SK-N-SH treated with all-trans-retinoic acid at 6 μM for 48 hours (cell line): ENCODE measurements around the gene ULK3.

Experiments used
- ATAC-seq: fragments of 200-7000 bp; cut with Tn5 transposase; 3 replicates; pipeline ENCODE4 v1.9.1; 2020; ENCODE audit warnings: mild to moderate bottlenecking, moderate library complexity
- ARNTL ChIP-seq: fragments of 450-650 bp; formaldehyde crosslinking; IDR thresholded peaks from 2 replicates; pipeline ENCODE4 v1.5.0; 2020; ENCODE audit warnings: low read depth, mild to moderate bottlenecking, moderate library complexity, borderline replicate concordance
- BACH2 ChIP-seq: fragments of 250-450 bp; sonication (Bioruptor Pico); IDR thresholded peaks from 2 replicates; pipeline ENCODE4 v1.9.0; 2021; ENCODE audit warnings: mild to moderate bottlenecking, borderline replicate concordance
- CREB5 ChIP-seq: fragments of 250-450 bp; sonication (Bioruptor Pico); IDR thresholded peaks from 2 replicates; pipeline ENCODE4 v1.5.1; 2020; ENCODE audit warnings: low read depth, mild to moderate bottlenecking, moderate library complexity
- CSDC2 ChIP-seq: fragments of 250-450 bp; sonication (Bioruptor Pico); IDR thresholded peaks from 2 replicates; pipeline ENCODE4 v1.5.0; 2020; ENCODE audit warnings: mild to moderate bottlenecking, moderate library complexity
- CSRNP3 ChIP-seq: fragments of 250-450 bp; sonication (Bioruptor Pico); IDR thresholded peaks from 2 replicates; pipeline ENCODE4 v1.5.1; 2021; ENCODE audit warnings: mild to moderate bottlenecking, moderate library complexity
- ESRRG ChIP-seq: fragments of 250-450 bp; sonication (Bioruptor Pico); IDR thresholded peaks from 2 replicates; pipeline ENCODE4 v1.6.1; 2021; ENCODE audit warnings: mild to moderate bottlenecking
- GLIS3 ChIP-seq: fragments of 250-450 bp; sonication (Bioruptor Pico); IDR thresholded peaks from 2 replicates; pipeline ENCODE4 v1.5.0; 2020; ENCODE audit warnings: mild to moderate bottlenecking, moderate library complexity
- ISL1 ChIP-seq: fragments of 250-450 bp; sonication (Bioruptor Pico); IDR thresholded peaks from 2 replicates; pipeline ENCODE4 v2.1.2; 2022; ENCODE audit warnings: mild to moderate bottlenecking, moderate library complexity
- OSR1 ChIP-seq: fragments of 250-450 bp; sonication (Bioruptor Pico); IDR thresholded peaks from 2 replicates; pipeline ENCODE4 v1.8.0; 2022; ENCODE audit warnings: moderate library complexity, mild to moderate bottlenecking, inconsistent platforms
- PATZ1 ChIP-seq: fragments of 250-450 bp; sonication (Bioruptor Pico); IDR thresholded peaks from 2 replicates; pipeline ENCODE4 v1.8.0; 2020; ENCODE audit warnings: mild to moderate bottlenecking, moderate library complexity, borderline replicate concordance
- POU6F1 ChIP-seq: fragments of 250-450 bp; sonication (Bioruptor Pico); IDR thresholded peaks from 2 replicates; pipeline ENCODE4 v1.8.0; 2021; ENCODE audit warnings: low read depth, mild to moderate bottlenecking, moderate library complexity, borderline replicate concordance
- PPARA ChIP-seq: fragments of 250-450 bp; sonication (Bioruptor Pico); IDR thresholded peaks from 2 replicates; pipeline ENCODE4 v1.5.0; 2020; ENCODE audit warnings: mild to moderate bottlenecking, borderline replicate concordance
- RARB ChIP-seq: fragments of 250-450 bp; sonication (Bioruptor Pico); IDR thresholded peaks from 2 replicates; pipeline ENCODE4 v1.8.0; 2021; ENCODE audit warnings: mild to moderate bottlenecking, moderate library complexity
- SNAI2 ChIP-seq: fragments of 250-450 bp; sonication (Bioruptor Pico); IDR thresholded peaks from 2 replicates; pipeline ENCODE4 v1.5.0; 2020; ENCODE audit warnings: mild to moderate bottlenecking, moderate library complexity
- TCF4 ChIP-seq: fragments of 250-450 bp; sonication (Bioruptor Pico); IDR thresholded peaks from 2 replicates; pipeline ENCODE4 v1.8.0; 2021; ENCODE audit warnings: mild to moderate bottlenecking, moderate library complexity, borderline replicate concordance
- TOX ChIP-seq: fragments of 250-450 bp; sonication (Bioruptor Pico); IDR thresholded peaks from 2 replicates; pipeline ENCODE4 v1.8.0; 2021; ENCODE audit warnings: mild to moderate bottlenecking, moderate library complexity, borderline replicate concordance
- TSHZ2 ChIP-seq: fragments of 250-450 bp; sonication (Bioruptor Pico); IDR thresholded peaks from 2 replicates; pipeline ENCODE4 v1.5.0; 2020; ENCODE audit warnings: mild to moderate bottlenecking, moderate library complexity
- ZC3H10 ChIP-seq: fragments of 250-450 bp; sonication (Bioruptor Pico); IDR thresholded peaks from 2 replicates; pipeline ENCODE4 v1.5.1; 2021; ENCODE audit warnings: mild to moderate bottlenecking, moderate library complexity
- ZFP3 ChIP-seq: fragments of 250-450 bp; sonication (Bioruptor Pico); IDR thresholded peaks from 2 replicates; pipeline ENCODE4 v1.5.0; 2020; ENCODE audit warnings: mild to moderate bottlenecking, moderate library complexity
- ZFP30 ChIP-seq: fragments of 450-650 bp; formaldehyde crosslinking; IDR thresholded peaks from 2 replicates; pipeline ENCODE4 v1.5.0; 2022; ENCODE audit warnings: mild to moderate bottlenecking, moderate library complexity
- ZNF565 ChIP-seq: fragments of 450-650 bp; formaldehyde crosslinking; conservative IDR thresholded peaks from 2 replicates; pipeline ENCODE4 v1.5.0; 2020; ENCODE audit warnings: low read depth, mild to moderate bottlenecking, moderate library complexity
- ZNF70 ChIP-seq: fragments of 450-650 bp; formaldehyde crosslinking; IDR thresholded peaks from 2 replicates; pipeline ENCODE4 v1.5.0; 2020; ENCODE audit warnings: mild to moderate bottlenecking, moderate library complexity
- ZNF8 ChIP-seq: fragments of 450-650 bp; formaldehyde crosslinking; IDR thresholded peaks from 2 replicates; pipeline ENCODE4 v1.5.0; 2020; ENCODE audit warnings: mild to moderate bottlenecking, moderate library complexity

Gene ULK3

GRCh38 chr15:74854453-74855022, 11.6 kb upstream of the ULK3 start:
- TF ChIP-seq ESRRG (CRISPR knock-in tag): no peak
- TF ChIP-seq ZNF8 (CRISPR knock-in tag): no peak
- TF ChIP-seq CSRNP3 (CRISPR knock-in tag): no peak
- no peak for TF ChIP-seq TOX (CRISPR knock-in tag)
- no peak for TF ChIP-seq SNAI2
- no peak for TF ChIP-seq ISL1
- no peak for TF ChIP-seq ZFP3
- TF ChIP-seq BACH2 (CRISPR knock-in tag): no peak
- no peak for TF ChIP-seq ZC3H10
- no peak for TF ChIP-seq GLIS3 (CRISPR knock-in tag)
- TF ChIP-seq PATZ1 (CRISPR knock-in tag): no peak
- TF ChIP-seq RARB (CRISPR knock-in tag): no peak
- TF ChIP-seq ZNF565 (CRISPR knock-in tag): no peak
- no peak for TF ChIP-seq CREB5 (CRISPR knock-in tag)
- TF ChIP-seq PPARA (CRISPR knock-in tag): no peak
- no peak for TF ChIP-seq TCF4 (CRISPR knock-in tag)
- TF ChIP-seq TSHZ2 (CRISPR knock-in tag): no peak
- no peak for TF ChIP-seq ZFP30 (CRISPR knock-in tag)
- TF ChIP-seq CSDC2 (CRISPR knock-in tag): no peak
- TF ChIP-seq POU6F1 (CRISPR knock-in tag): no peak
- TF ChIP-seq, all 23 proteins: peak for 0
- no peak for ATAC-seq

- TF ChIP-seq ESRRG (CRISPR knock-in tag) (no peak), TSHZ2 (CRISPR knock-in tag) (no peak), ZNF70 (CRISPR knock-in tag) (no peak), ZC3H10 (no peak), ARNTL (CRISPR knock-in tag) (no peak), OSR1 (CRISPR knock-in tag) (no peak), ISL1 (no peak), SNAI2 (no peak), CREB5 (CRISPR knock-in tag) (no peak), ZFP30 (CRISPR knock-in tag) (no peak)
- no peak for ATAC-seq
Measured at GRCh38 chr15:74851960-74852359, 9.0 kb upstream of the ULK3 start.
